ENCODE data around the gene ADAMTS2.

Gene ADAMTS2

DNA sequence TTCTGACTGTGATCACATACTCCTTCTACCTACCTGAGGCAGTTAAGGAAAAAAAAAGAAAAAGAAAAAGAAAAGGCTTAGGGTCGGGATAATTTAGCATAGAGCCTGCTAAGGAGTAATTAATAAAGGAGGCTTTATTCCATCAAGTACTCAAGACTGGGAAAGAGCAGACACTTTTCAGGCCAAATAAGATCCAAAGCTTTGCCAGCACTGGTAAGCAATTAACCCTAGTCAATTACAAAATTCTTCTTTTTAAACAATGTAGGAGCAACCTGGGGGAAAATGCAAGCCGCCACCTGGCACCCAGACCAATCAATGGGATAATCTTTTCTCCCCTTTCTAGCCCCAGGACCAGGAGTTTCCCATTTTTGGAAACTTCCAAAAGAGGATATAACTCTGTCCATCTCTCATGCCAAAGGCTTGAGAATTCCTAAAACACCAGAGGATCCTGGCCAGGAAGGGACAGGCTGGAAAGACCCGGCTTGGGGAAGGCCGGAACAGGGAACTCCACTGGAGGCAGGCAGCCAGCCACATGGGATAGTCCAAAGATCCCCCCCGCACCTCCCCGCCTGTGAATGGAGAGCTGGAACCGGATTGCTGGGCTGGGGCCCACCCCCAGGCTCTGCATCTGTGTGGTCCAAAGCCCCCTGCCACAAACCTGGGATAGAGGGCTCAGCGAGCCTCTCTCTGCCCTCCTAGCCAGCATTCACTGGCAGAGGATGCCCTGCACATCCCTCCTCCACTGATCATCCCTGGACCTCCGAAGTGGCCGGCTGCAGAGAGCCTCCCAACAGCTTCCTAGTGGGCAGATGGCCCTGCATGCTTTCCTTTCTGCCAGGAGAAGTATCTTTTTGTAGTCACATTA lies 167.3 kb downstream of the ADAMTS2 start:
- DNase-seq (ENCODE audit: low read depth in 2 of 2), result no peak

- no peak for DNase-seq (ENCODE audit: low read depth in 2 of 2)
These were observed 168.6 kb downstream of the ADAMTS2 start for GRCh38 chr5:179176571-179177230.

DNA sequence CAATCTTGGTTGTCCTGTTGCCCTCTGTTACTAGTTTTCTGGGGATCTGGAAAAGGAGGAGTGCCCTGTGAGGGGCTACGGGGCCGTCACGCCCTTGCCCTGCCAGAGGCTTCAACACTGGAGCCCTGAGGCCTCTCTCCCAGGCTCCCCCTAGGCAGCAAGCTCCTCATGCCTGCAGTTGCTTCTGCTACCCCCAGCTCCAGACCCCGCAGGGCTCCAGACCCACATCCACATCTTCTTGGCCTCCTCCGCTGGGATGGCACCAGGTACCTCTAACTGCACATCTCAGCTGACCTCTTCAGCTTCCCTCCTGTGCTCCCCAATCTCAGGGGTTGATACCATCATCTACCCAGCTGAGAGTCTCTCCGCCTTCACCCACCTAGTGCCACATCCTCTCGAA lies 169.1 kb downstream of the ADAMTS2 start:
- DNase-seq (ENCODE audit: low read depth in 2 of 2), result no peak

- no peak for DNase-seq (ENCODE audit: low read depth in 2 of 2)
These were observed 173.2 kb downstream of the ADAMTS2 start for GRCh38 chr5:179171816-179172745.

DNA sequence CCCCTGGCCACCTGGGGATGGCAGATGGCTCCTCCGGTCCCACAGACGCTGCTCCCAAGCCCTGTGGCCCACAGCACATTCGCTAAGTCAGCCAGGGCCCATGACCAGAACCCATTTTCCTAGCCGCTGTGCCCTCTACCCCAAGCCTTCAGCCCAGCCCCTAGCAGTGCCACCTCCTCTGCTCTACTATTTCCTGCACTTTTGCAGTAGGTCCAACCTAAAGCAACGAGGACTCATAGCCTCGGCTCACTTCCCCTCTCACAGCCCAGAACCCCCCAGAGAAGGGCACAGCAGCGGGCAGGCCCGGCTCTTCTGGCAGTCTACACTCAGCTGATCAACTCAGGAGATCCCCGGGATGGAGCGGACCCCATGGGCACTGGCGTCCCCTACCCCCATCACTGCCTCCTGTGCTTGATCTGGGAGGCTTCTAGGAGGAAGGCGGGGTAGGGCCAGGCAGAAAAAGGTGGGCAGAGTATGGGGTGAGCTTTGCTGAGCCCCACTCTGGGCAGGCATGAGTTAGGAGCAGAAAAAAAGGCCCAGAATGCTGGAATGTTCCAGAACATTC lies 173.9 kb downstream of the ADAMTS2 start:
- no peak for DNase-seq (ENCODE audit: low read depth in 2 of 2)

GRCh38 chr5:179170606-179171005 lies 174.7 kb downstream of the ADAMTS2 start:
- no peak for DNase-seq (ENCODE audit: low read depth in 2 of 2)

DNA sequence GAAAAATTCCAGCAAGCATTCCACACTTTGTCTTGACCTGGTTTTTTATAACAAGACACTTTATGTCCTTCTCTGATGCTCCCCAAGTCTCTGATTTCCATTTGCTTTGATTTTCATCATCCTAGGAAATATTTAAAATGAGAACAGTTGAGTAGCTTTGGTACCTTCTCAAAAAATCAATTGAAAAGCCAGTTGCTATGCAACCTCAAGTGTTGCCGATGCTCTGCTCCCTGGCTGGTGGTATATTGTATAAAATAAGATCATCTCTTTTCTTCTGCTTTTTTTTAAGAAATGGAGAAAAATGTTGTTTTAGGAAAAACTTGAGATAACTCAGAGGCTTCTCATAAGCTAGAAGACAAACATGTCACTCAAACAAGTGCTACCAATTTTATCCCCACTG lies 175.4 kb downstream of the ADAMTS2 start:
- no peak for DNase-seq (ENCODE audit: low read depth in 2 of 2)

GRCh38 chr5:179168664-179169063 lies 176.6 kb downstream of the ADAMTS2 start:
- DNase-seq (ENCODE audit: low read depth in 2 of 2), result no peak

GRCh38 chr5:179167871-179168451 lies 177.3 kb downstream of the ADAMTS2 start:
- no peak for DNase-seq (ENCODE audit: low read depth in 2 of 2)

GRCh38 chr5:179166886-179167841 lies 178.1 kb downstream of the ADAMTS2 start:
- peak; percentile 70 to 71 for DNase-seq (ENCODE audit: low read depth in 2 of 2)

GRCh38 chr5:179166171-179166885 lies 178.9 kb downstream of the ADAMTS2 start:
- no peak for DNase-seq (ENCODE audit: low read depth in 2 of 2)

DNA sequence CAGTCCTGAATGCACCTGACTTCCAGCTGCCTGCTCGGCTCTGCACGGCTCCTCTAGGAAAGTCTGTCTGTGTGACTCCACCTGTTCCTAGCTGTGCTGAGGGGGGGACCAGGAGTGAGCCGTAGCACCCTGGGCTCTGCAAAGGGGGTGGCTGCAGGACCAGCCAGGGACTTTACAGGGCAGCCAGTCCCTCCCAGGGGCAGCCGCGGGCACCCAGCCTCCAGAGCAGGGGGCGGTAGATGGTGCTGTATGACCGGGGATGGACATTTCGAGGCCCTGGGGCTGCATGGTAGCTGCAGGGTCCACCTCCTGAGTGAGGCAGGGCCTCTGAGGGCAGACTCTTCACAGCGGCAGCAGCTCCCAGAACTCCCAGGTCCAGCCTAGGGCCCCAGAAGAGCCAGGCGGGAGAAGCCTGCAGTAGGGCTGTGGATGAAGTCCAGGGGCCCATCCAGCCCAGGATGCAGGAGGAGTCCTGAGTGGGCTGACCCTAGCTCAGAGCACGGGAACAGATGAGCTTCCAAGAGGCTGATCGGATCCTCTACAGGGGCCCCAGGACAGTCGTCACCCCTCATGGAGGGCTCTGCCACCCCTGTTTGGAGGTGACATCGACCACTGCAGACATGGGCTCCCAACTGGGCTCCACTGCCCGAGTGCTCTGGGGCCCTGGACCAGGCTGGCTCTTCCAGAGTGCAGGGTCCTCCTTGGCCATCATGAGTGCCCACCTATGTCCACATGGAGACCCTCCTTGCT lies 179.7 kb downstream of the ADAMTS2 start:
- DNase-seq (ENCODE audit: low read depth in 2 of 2), result no peak

- DNase-seq (ENCODE audit: low read depth in 2 of 2), result no peak
These were observed 180.6 kb downstream of the ADAMTS2 start for GRCh38 chr5:179164331-179165311.

GRCh38 chr5:179163236-179164155 lies 181.8 kb downstream of the ADAMTS2 start:
- DNase-seq (ENCODE audit: low read depth in 2 of 2), result no peak

GRCh38 chr5:179162351-179163235 lies 182.7 kb downstream of the ADAMTS2 start:
- no peak for DNase-seq (ENCODE audit: low read depth in 2 of 2)
